ENCODE results near the gene KIF22.

Gene KIF22

GRCh38 chr16:29843931-29844330 is 53.4 kb downstream of the KIF22 start:
- DNase-seq = no peak

- no peak for DNase-seq
Measured at GRCh38 chr16:29844575-29845331, 54.2 kb downstream of the KIF22 start.

- DNase-seq = no peak
Measured at GRCh38 chr16:29845656-29846055, 55.1 kb downstream of the KIF22 start.

GRCh38 chr16:29848420-29849297 is 58.1 kb downstream of the KIF22 start:
- no peak for DNase-seq

GRCh38 chr16:29849505-29849904 is 59.0 kb downstream of the KIF22 start:
- no peak for DNase-seq

GRCh38 chr16:29850998-29851397 is 60.4 kb downstream of the KIF22 start:
- no peak for DNase-seq

GRCh38 chr16:29852654-29853053 is 62.1 kb downstream of the KIF22 start:
- DNase-seq = no peak

GRCh38 chr16:29854520-29855100 is 64.1 kb downstream of the KIF22 start:
- DNase-seq = no peak
